22Rv1 (cell line): ENCODE results near the gene STAT1.

ENCODE experiments used
- H3K27ac ChIP-seq: fragments of 450-650 bp; 2 replicates; pipeline ENCODE4 v1.5.1; 2017
- CTCF ChIP-seq: fragments of 450-650 bp; IDR thresholded peaks from 2 replicates; pipeline ENCODE4 v1.5.1; 2017; ENCODE audit warnings: mild to moderate bottlenecking
- ZFX ChIP-seq: fragments of 450-650 bp; IDR thresholded peaks from 2 replicates; pipeline ENCODE4 v1.6.1; 2017; ENCODE audit warnings: antibody characterized with exemption, borderline replicate concordance

The STAT1 gene

GRCh38 chr2:190994148-190994547, 19.8 kb downstream of the STAT1 start:
- TF ChIP-seq CTCF (no peak), ZFX (no peak)
- no peak overlapping the region for H3K27ac ChIP-seq

- TF ChIP-seq ZFX (no peak), CTCF (no peak)
- no peak overlapping the region for H3K27ac ChIP-seq
These were observed 20.7 kb downstream of the STAT1 start for GRCh38 chr2:190993292-190993643.

- H3K27ac ChIP-seq = no peak overlapping the region
- TF ChIP-seq CTCF (no peak), ZFX (no peak)
These were observed 23.8 kb downstream of the STAT1 start for GRCh38 chr2:190990132-190990531.

- TF ChIP-seq CTCF (no peak), ZFX (no peak)
- H3K27ac ChIP-seq = no peak overlapping the region
These were observed 25.1 kb downstream of the STAT1 start for GRCh38 chr2:190988910-190989309.

- TF ChIP-seq CTCF (no peak), ZFX (no peak)
- H3K27ac ChIP-seq = no peak overlapping the region
These were observed 26.0 kb downstream of the STAT1 start for GRCh38 chr2:190987938-190988337.

GRCh38 chr2:190987116-190987515, 26.9 kb downstream of the STAT1 start:
- H3K27ac ChIP-seq = no peak overlapping the region
- TF ChIP-seq CTCF (no peak), ZFX (no peak)

GRCh38 chr2:190986221-190986953, 27.6 kb downstream of the STAT1 start:
- H3K27ac ChIP-seq = no peak overlapping the region
- TF ChIP-seq ZFX (no peak), CTCF (no peak)
